GM12878 (cell line): ENCODE measurements around the gene SCUBE3.

Source experiments
- CHD4 ChIP-seq: fragments of 200-600 bp; sonication (generic); IDR thresholded peaks from 2 replicates; pipeline ENCODE4 v1.6.1; 2016; ENCODE audit warnings: mild to moderate bottlenecking
- CTCF ChIP-seq, 3 experiments: IDR thresholded peaks in 2 of 3; conservative IDR thresholded peaks in 1 of 3; 2 replicates each; pipeline ENCODE4 v1.5.1; 2011; ENCODE audit warnings: low read depth in 3 of 3, low read length in 3 of 3, mild to moderate bottlenecking in 3 of 3, control low read depth in 2 of 3, moderate library complexity in 2 of 3, inconsistent platforms in 1 of 3, mixed read lengths in 1 of 3; ENCODE audit not compliant: control insufficient read depth in 2 of 3, insufficient read depth in 1 of 3; ENCODE audit errors: extremely low read depth in 1 of 3
- EZH2 ChIP-seq: IDR thresholded peaks from 2 replicates; pipeline ENCODE4 v1.6.1; 2012; ENCODE audit warnings: low read depth, mild to moderate bottlenecking, control low read depth, inconsistent platforms, low read length, borderline replicate concordance; ENCODE audit not compliant: control insufficient read depth
- GABPA ChIP-seq: IDR thresholded peaks from 2 replicates; pipeline ENCODE4 v1.6.1; 2014; ENCODE audit warnings: antibody characterized with exemption, low read depth, mild to moderate bottlenecking, inconsistent platforms
- POLR2A ChIP-seq: IDR thresholded peaks from 2 replicates; pipeline ENCODE4 v1.6.1; 2011; ENCODE audit warnings: low read depth, mild to moderate bottlenecking, low read length
- RAD21 ChIP-seq: IDR thresholded peaks from 2 replicates; pipeline ENCODE4 v1.6.1; 2011; ENCODE audit warnings: mild to moderate bottlenecking, low read depth, low read length, moderate library complexity; ENCODE audit not compliant: insufficient read depth
- REST ChIP-seq: IDR thresholded peaks from 2 replicates; pipeline ENCODE4 v1.6.1; 2012; ENCODE audit warnings: mild to moderate bottlenecking, low read depth, low read length
- SP1 ChIP-seq: IDR thresholded peaks from one replicate; pipeline ENCODE4 v1.6.1; 2011; ENCODE audit warnings: low read depth, low read length
- TAF1 ChIP-seq: IDR thresholded peaks from 2 replicates; pipeline ENCODE4 v1.6.1; 2011; ENCODE audit warnings: mild to moderate bottlenecking, low read depth, low read length, borderline replicate concordance
- USF2 ChIP-seq: IDR thresholded peaks from 2 replicates; pipeline ENCODE4 v1.6.1; 2011; ENCODE audit warnings: low read depth, low read length, improper control_type of control experiment, borderline replicate concordance

GRCh38 chr6:35202066-35202546 is 11.7 kb upstream of the SCUBE3 start:
- TF ChIP-seq POLR2A (no peak), GABPA (no peak), REST (no peak), TAF1 (no peak), EZH2 (no peak), CTCF (IDR thresholded peaks at IDR 0.05 in 2 of 3, conservative IDR thresholded peaks at IDR 0.05 in 1 of 3; ENCODE audit: control insufficient read depth in 2 of 3, extremely low read depth in 1 of 3, insufficient read depth in 1 of 3, low read depth in 3 of 3, low read length in 3 of 3) (no peak), USF2 (no peak), SP1 (no peak), CHD4 (no peak), RAD21 (no peak)
